Keratinocyte (primary cell): ENCODE measurements around the gene ANKMY1.

Source experiments
- CTCF ChIP-seq, 3 experiments: IDR thresholded peaks in 1 of 3; conservative IDR thresholded peaks in 1 of 3; optimal IDR thresholded peaks in 1 of 3; 2 replicates in 2 of 3; 3 replicates in 1 of 3; pipeline versions ENCODE3 to v1.5.1; 2011; ENCODE audit warnings: low read length in 3 of 3, mild to moderate bottlenecking in 3 of 3, moderate library complexity in 2 of 3, control low read depth in 1 of 3, inconsistent platforms in 1 of 3; ENCODE audit not compliant: insufficient read depth in 2 of 3; ENCODE audit errors: extremely low read depth in 1 of 3
- EZH2 ChIP-seq: IDR thresholded peaks from one replicate; pipeline ENCODE4 v1.6.1; 2012; ENCODE audit warnings: inconsistent platforms, mild to moderate bottlenecking, low read length, moderate library complexity

DNA sequence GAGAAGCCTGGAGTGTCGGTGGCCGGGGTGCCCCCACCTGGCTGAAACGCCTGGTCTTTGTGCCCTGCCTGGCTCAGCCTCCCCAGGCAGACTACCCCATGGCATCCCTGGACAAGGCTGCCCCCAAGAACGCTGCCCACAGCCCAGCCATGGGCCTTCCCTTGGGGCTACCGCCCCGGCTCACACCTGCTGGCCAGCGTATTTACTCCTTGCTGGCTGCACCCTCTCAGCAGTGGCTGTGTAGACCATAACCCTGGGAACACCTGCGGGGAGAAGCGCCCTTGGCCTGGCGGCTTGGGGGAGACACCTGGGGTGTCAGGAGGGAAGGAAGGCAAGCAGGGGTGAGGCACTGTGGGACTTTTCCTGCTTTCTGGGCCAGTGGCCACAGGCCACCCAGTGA is 46.1 kb upstream of the ANKMY1 start:
- TF ChIP-seq EZH2 (no peak), CTCF (optimal IDR thresholded peaks at IDR 0.05 in 1 of 3, IDR thresholded peaks at IDR 0.05 in 1 of 3, conservative IDR thresholded peaks at IDR 0.05 in 1 of 3; ENCODE audit: extremely low read depth in 1 of 3, insufficient read depth in 2 of 3, low read length in 3 of 3) (no peak)
